ENCODE measurements around the gene AP1B1. TPM values are rescaled to one million over a fixed set of nuclear protein-coding genes. Genes with fewer than 3 reads are reported as not detected.

The AP1B1 gene
- total and polyA plus RNA-seq, 2 donors (not counting 1 experiment from before 2014, with no cell fraction given), result 44.1 to 45.6 TPM

- H3K9ac ChIP-seq (ENCODE audit: insufficient read depth, low read length), result no peak overlapping the region
- no peak overlapping the region for H3K4me3 ChIP-seq (replicated peaks in 1 of 4; ENCODE audit: control extremely low read depth in 1 of 4, insufficient read depth in 1 of 4, low read depth in 3 of 4, low read length in 4 of 4)
- peaks cover 2% of the 10 kb centered on the region for H3K36me3 ChIP-seq (ENCODE audit: control insufficient read depth, insufficient read depth, low read length)
- no peak overlapping the region for H3K4me2 ChIP-seq (ENCODE audit: extremely low read depth, insufficient read depth, low read length)
- no peaks in the 10 kb centered on the region for H3K9me3 ChIP-seq (ENCODE audit: control insufficient read depth, insufficient read depth, low read depth, low read length)
- H3K27ac ChIP-seq (ENCODE audit: insufficient read depth, low read length), result no peak overlapping the region
- H2AFZ ChIP-seq (ENCODE audit: low read length), result no peak overlapping the region
- no peak for DNase-seq (ENCODE audit: low read depth in 2 of 2)
- H4K20me1 ChIP-seq (ENCODE audit: control insufficient read depth, extremely low read depth, insufficient read depth, low read length), result no peaks in the 10 kb centered on the region
- peaks cover 16% of the 10 kb centered on the region for H3K79me2 ChIP-seq (ENCODE audit: control insufficient read depth, insufficient read depth, low read length)
- TF ChIP-seq EZH2 (IDR thresholded peaks at IDR 0.05; ENCODE audit: low read length, missing control alignments) (no peak), CTCF (conservative IDR thresholded peaks at IDR 0.05 in 1 of 2, IDR thresholded peaks at IDR 0.05 in 1 of 2; ENCODE audit: low read depth in 1 of 2, low read length in 2 of 2) (no peak)
- H3K27me3 ChIP-seq (ENCODE audit: control insufficient read depth, insufficient read depth, low read length), result no peaks in the 10 kb centered on the region
- no peaks in the 10 kb centered on the region for H3K4me1 ChIP-seq (ENCODE audit: control insufficient read depth, extremely low read depth, insufficient read depth, low read length)
Observed at GRCh38 chr22:29380856-29381255, 7.5 kb downstream of the AP1B1 start.

- H3K79me2 ChIP-seq (ENCODE audit: control insufficient read depth, insufficient read depth, low read length), result peaks cover 16% of the 10 kb centered on the region
- DNase-seq (ENCODE audit: low read depth in 2 of 2), result no peak
- no peaks in the 10 kb centered on the region for H4K20me1 ChIP-seq (ENCODE audit: control insufficient read depth, extremely low read depth, insufficient read depth, low read length)
- H3K4me3 ChIP-seq (replicated peaks in 1 of 4; ENCODE audit: control extremely low read depth in 1 of 4, insufficient read depth in 1 of 4, low read depth in 3 of 4, low read length in 4 of 4), result no peak overlapping the region
- H2AFZ ChIP-seq (ENCODE audit: low read length), result no peak overlapping the region
- no peak overlapping the region for H3K4me2 ChIP-seq (ENCODE audit: extremely low read depth, insufficient read depth, low read length)
- no peak overlapping the region for H3K27ac ChIP-seq (ENCODE audit: insufficient read depth, low read length)
- no peaks in the 10 kb centered on the region for H3K27me3 ChIP-seq (ENCODE audit: control insufficient read depth, insufficient read depth, low read length)
- H3K4me1 ChIP-seq (ENCODE audit: control insufficient read depth, extremely low read depth, insufficient read depth, low read length), result no peaks in the 10 kb centered on the region
- H3K9me3 ChIP-seq (ENCODE audit: control insufficient read depth, insufficient read depth, low read depth, low read length), result no peaks in the 10 kb centered on the region
- peaks cover 2% of the 10 kb centered on the region for H3K36me3 ChIP-seq (ENCODE audit: control insufficient read depth, insufficient read depth, low read length)
- H3K9ac ChIP-seq (ENCODE audit: insufficient read depth, low read length), result no peak overlapping the region
- TF ChIP-seq CTCF (conservative IDR thresholded peaks at IDR 0.05 in 1 of 2, IDR thresholded peaks at IDR 0.05 in 1 of 2; ENCODE audit: low read depth in 1 of 2, low read length in 2 of 2) (no peak), EZH2 (IDR thresholded peaks at IDR 0.05; ENCODE audit: low read length, missing control alignments) (no peak)
Observed at GRCh38 chr22:29380032-29380781, 8.2 kb downstream of the AP1B1 start.

DNA sequence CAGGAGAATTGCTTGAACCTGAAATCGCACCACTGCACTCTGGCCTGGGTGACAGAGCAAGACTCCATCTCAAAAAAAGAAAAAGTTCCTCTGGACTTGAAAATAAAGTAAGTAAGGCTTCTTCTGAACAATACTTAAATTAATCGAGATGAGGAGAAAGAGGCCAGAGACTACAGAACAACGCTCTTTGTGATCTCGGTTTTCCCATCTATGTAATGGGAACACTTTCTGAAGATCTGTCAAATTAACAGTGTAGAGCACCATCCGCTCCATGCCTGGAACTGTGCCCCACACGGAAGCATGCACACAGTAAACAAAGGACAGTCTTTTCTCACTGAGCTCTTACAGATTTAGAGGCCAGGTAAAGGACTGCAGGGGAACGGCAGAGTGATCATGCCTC, 9.1 kb downstream of the AP1B1 start:
- TF ChIP-seq CTCF (conservative IDR thresholded peaks at IDR 0.05 in 1 of 2, IDR thresholded peaks at IDR 0.05 in 1 of 2; ENCODE audit: low read depth in 1 of 2, low read length in 2 of 2), result no peak
- no peak for TF ChIP-seq EZH2 (IDR thresholded peaks at IDR 0.05; ENCODE audit: low read length, missing control alignments)
- Histone ChIP-seq H3K36me3 (ENCODE audit: control insufficient read depth, insufficient read depth, low read length) (peaks cover 2% of the 10 kb centered on the region), H3K79me2 (ENCODE audit: control insufficient read depth, insufficient read depth, low read length) (peaks cover 15% of the 10 kb centered on the region), H3K27ac (ENCODE audit: insufficient read depth, low read length) (no peak overlapping the region), H3K4me1 (ENCODE audit: control insufficient read depth, extremely low read depth, insufficient read depth, low read length) (no peaks in the 10 kb centered on the region), H2AFZ (ENCODE audit: low read length) (no peak overlapping the region), H3K4me2 (ENCODE audit: extremely low read depth, insufficient read depth, low read length) (no peak overlapping the region), H3K9me3 (ENCODE audit: control insufficient read depth, insufficient read depth, low read depth, low read length) (no peaks in the 10 kb centered on the region), H3K27me3 (ENCODE audit: control insufficient read depth, insufficient read depth, low read length) (no peaks in the 10 kb centered on the region), H3K4me3 (replicated peaks in 1 of 4; ENCODE audit: control extremely low read depth in 1 of 4, insufficient read depth in 1 of 4, low read depth in 3 of 4, low read length in 4 of 4) (no peak overlapping the region), H3K9ac (ENCODE audit: insufficient read depth, low read length) (no peak overlapping the region), H4K20me1 (ENCODE audit: control insufficient read depth, extremely low read depth, insufficient read depth, low read length) (no peaks in the 10 kb centered on the region)
- no peak for DNase-seq (ENCODE audit: low read depth in 2 of 2)
